Measurements from ENCODE around the gene KCNC3. TPM values are rescaled to one million over a fixed set of nuclear protein-coding genes. Genes with fewer than 3 reads are reported as not detected.
A peak's percentile ranks its signal among the peaks of the same experiment; 100 is the strongest.

The KCNC3 gene
- total RNA-seq, 1 donor from 2014 or later, result 0.48 TPM

DNA sequence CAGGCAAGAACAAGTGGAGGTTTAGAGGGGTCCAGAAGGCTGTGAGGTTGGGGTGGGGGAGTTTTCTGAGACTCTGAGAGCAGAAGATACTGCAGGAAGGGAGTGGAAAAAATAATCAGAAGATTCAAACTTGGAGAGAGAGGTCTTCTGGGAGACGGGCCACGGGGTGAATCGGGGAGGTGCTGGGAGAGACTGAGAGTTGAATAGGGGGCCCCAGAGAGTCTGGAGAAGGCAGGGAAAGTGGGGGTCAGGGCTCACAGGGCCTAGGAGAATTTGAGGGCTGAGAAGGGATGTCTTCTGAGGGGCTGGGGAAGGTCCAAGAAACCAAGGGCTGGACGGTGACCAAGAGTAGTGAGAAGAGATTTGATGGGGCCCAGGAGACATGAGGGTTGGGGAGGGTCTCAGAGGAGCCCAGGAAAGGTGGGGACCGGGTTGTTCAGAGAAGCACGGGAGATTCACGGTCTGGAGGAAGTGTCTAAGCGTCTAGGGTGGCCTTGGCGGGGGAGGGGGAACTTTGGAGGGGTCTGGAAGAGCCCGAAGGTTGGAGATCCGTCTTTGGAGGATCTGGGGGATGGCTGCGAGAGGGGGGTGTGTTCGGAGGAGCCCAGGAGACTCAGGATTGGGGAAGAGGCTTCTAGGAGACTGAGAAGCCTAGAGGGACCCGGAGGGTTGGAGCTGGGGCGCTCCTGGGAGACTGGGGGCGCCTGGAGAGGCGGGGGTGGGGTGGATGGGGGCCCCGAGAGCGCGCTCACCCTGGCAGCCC lies 1.5 kb downstream of the KCNC3 start:
- no peak for DNase-seq (ENCODE audit: low spot score)

- DNase-seq (ENCODE audit: low spot score), result no peak
These were observed 2.2 kb downstream of the KCNC3 start for GRCh38 chr19:50327013-50327412.

GRCh38 chr19:50326101-50326664 lies 3.0 kb downstream of the KCNC3 start:
- DNase-seq (ENCODE audit: low spot score), result no peak

DNA sequence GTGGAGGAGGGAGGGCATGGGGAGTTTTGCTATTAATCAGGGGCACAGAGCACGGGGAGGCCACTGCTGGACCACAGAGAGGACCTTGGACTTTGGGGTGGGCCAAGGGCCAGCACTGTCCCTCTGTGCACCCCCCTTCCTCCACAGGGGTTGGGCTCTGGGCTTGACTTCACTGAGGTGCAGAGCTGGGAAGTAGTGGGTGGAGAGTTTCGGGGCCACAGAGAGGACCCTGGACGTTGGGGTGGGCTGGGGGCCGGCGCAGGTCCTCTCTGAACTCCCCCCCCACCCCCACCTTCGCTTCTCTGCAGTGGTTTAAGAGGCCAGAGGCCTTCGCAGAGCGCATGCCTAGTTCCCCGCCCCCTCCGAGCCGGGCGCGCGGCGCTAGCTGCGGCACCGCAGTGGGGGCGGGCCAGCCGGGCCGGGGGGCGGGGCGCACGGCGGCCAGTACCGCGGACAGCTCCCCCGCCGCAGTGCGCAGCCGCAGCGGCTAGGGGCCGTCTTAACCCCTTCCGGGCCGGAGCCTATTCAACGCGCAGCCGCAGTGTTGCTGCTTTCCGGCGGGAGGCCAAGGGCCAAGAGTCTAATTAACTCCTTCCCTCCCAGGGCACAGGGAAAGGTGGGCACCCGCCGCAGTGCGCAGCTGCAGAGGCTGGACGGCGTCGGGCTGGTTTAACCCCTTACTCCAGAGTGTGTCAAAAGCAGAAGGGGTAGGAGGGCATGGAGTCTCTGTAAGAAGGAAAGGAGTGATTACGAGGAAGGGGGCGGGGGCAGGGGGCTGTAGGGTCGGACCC lies 3.7 kb downstream of the KCNC3 start:
- peak; percentile 61 for DNase-seq (ENCODE audit: low spot score)

DNA sequence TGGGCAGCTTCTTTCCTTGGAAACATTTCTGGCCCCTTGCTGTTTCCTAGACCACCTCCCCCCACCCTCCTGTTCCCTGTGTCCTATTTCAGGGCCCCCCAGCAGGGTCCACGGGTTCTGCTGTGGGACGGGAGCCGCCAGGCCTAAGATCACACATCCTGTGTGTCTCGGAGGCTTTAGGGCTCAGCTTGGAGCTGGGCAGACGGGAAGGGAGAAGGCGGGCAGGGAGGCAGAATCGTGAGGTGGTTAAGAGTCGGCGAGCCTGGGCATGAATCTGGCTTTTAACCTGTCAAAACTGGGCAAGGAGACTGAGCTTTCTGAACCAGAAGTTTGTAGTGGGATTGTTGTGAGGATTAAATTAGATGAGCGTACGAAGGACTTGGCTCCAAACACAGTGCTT lies 4.8 kb downstream of the KCNC3 start:
- DNase-seq (ENCODE audit: low spot score), result no peak

DNA sequence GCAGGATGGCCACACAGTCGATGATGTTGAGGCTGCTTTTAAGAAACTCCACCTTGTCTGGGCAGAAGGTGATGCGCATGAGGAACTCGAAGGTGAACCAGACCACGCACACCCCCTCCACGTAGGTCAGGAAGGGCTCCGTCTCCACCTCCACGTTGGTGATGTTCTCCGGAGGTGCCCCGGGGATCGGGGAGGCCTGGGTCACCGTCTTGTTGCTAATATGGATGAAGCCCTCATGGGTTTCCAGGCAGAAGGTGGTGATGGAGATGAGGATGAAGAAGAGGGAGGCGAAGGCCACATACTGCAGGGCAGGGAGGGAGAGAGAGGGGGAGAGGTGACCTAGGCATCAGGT lies 5.4 kb downstream of the KCNC3 start:
- no peak for DNase-seq (ENCODE audit: low spot score)

DNA sequence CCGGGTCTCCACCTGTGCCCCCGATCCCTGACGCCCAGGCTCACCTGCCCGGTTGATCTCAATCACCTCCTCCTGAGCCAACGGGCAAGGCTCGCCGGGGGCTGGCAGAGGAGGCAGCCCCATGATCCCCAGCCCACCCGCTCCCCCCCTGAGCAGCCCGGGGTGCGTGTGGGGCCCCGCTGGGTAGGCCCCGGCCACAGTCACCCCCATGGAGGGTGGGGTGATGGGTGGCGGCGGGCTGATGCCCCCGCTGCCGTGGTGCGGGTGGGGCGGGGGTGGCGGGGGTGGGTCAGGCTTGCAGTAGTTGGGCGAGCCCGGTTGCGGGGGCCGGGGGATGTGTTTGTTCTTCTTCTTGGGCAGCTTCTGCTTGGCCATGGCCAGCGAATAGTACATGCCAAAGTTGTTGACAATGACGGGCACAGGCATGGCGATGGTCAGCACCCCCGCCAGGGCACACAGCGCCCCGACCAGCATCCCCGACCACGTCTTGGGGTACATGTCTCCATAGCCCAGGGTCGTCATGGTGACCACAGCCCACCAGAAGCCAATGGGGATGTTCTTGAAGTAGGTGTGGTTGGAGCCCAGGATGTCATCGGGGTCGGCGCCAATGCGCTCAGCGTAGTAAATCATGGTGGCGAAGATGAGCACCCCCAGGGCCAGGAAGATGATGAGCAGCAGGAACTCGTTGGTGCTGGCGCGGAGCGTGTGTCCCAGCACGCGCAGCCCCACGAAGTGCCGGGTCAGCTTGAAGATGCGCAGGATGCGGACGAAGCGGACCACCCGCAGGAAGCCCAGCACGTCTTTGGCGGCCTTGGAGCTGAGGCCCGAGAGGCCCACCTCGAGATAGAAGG lies 6.0 kb downstream of the KCNC3 start:
- DNase-seq (ENCODE audit: low spot score), result no peak

GRCh38 chr19:50322234-50322633 lies 6.9 kb downstream of the KCNC3 start:
- DNase-seq (ENCODE audit: low spot score), result no peak

DNA sequence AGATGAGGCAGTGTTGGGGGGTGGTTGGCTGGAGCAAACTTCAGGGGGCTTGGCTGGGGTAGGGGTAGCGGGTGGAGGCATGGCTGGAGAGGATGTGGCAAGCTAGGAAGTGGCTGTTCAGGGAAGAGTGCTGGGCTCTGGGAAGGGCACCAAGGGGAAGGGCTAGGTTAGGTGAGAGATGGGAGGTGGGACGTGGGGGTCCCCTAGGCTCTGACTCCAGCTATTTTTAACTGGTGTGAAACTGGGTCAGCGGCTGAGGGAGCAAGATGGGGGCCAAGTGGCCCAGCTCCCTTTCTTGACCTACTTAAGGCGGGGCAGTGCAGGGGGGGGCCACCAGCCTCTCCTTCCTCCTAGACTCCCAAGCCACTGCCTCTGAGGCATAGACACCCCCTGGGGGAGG lies 7.3 kb downstream of the KCNC3 start:
- DNase-seq (ENCODE audit: low spot score), result no peak

DNA sequence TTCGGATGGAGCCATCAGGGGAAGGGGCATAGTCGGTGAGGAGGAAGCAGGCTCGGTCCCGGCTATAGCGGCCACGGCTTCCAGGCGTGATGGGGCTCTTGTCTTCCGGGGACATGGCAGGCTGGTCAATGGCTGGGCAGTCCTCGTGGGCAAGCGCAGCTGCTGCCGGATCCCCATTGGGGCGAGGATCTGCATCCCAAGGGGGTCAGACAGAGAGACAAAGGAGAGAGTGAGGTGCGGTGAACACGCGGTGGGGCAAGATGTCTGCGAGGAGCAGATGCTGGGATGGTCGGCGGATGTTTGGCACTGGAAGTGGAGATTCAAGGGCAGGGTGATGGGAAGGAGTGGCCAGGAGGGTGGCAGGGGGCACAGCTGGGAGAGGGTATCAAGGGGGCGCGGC lies 8.6 kb downstream of the KCNC3 start:
- DNase-seq (ENCODE audit: low spot score), result no peak

- DNase-seq (ENCODE audit: low spot score), result no peak
These were observed 9.1 kb downstream of the KCNC3 start for GRCh38 chr19:50320051-50320450.

GRCh38 chr19:50319156-50319555 lies 10.0 kb downstream of the KCNC3 start:
- no peak for DNase-seq (ENCODE audit: low spot score)

DNA sequence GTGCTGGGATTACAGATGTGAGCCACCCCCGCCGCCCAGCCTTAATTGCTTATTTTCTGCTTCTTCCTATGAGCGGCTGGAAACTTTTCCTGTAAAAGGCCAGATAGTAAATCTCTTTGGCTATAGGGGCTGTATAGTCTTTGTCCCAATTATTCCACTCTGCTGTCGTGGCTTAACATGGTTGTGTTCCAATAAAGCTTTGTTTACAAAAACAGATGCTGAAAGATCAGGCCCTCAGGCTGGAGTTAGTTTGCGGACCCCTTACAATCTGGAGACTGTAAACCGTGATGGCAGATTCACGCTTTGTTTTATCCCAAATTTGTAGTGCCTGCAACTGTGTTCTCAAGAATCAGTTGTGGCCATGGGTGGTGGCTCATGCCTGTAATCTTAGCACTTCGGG lies 10.7 kb downstream of the KCNC3 start:
- DNase-seq (ENCODE audit: low spot score), result no peak

GRCh38 chr19:50317115-50317514 lies 12.1 kb downstream of the KCNC3 start:
- DNase-seq (ENCODE audit: low spot score), result no peak

- DNase-seq (ENCODE audit: low spot score), result no peak
These were observed 13.3 kb downstream of the KCNC3 start for GRCh38 chr19:50315773-50316448.

DNA sequence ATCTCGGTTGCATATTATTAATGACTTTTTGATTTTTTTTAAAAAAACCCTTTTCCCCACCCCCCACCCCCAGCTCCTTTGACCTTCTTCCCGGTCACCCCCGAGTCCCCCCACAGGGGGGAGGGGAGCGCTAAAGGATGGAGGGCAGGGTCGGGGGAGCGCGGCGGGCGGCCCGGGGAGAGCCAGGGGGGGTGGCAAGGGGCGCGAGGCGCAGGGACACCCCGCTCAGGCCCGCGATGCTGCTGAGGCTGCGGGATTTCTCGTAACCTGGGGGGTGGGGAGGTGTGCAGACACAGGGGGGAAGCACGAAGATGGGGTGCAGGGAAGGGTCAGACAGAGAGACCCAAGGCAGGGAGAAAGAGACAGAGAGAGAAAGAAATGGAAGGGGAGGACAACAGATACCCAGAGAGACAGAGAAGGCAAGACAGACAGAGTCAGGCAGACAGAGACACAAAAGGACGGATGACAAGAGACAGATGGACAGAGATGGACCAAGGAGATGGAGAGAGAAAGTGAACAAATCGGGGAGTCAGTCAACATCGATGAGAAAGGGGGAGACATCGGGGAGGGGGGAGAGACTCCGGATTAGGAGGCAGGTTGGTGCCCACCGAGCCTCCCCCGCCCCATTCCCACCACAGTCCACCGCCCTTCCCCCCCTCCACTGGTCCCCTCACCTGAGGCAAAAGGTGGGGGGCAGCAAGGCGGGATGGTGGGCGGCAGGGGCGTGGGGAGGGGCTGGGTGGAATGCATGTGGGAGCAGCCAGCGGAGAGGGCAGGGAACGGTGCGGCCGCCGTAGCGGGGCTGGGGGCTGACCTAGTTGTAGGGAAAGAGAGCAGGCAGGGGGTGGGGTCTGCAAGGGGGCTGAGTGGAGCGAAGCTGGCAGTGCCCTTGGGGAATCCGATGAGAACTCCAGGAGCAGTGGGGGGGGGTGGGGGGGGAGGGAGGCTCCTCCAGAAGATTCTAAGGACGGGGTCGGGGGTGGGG lies 14.2 kb downstream of the KCNC3 start:
- DNase-seq (ENCODE audit: low spot score), result no peak

GRCh38 chr19:50313812-50314536 lies 15.2 kb downstream of the KCNC3 start:
- DNase-seq (ENCODE audit: low spot score), result no peak

DNA sequence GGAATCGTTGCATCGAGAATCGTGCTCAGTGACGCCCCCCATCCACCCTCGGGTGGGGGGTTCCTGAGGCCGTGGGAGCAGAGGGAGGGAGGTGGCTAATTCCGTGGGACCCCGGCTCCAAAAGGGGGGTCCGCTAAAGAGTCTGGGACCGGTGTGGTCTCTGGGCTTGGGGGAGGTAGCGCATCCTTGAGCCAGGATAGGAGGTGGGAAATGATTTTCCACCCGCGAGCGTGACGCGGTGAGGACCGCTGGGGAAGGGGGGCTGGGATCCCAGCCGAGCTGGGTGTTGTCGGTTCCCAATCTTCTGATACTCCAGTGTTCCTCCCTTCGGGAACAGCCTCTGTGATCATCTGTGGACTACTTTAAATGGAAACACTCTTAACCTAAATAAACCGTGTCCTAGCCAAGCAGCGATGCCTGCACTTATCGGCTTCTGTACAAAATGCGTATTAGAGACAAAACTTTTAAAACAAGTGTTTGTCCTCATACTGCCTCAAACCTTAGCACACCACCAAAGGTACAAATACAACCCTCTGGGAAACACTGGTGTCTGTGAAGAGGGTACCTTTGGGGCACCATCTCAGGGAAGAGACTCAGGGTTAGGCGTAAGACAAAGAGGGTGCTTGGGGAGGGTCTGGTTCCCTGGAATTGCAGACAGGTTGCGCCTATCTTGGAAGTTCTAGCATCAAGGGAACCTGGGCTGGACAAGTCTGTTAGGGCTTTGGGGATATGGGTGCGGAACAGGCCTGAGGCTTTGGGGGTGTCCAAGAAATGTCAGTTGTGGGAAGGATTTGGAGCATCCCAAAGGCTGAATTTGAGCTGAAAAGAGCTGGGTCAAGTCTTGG lies 16.0 kb downstream of the KCNC3 start:
- no peak for DNase-seq (ENCODE audit: low spot score)
